Kidney capillary endothelial cell (primary cell): ENCODE data around the gene DEFB113.

ENCODE experiments used
- DNase-seq: peaks from one replicate; pipeline ENCODE4 v3.0.0-alpha.2; 2018; ENCODE audit warnings: low spot score

Gene DEFB113

DNA sequence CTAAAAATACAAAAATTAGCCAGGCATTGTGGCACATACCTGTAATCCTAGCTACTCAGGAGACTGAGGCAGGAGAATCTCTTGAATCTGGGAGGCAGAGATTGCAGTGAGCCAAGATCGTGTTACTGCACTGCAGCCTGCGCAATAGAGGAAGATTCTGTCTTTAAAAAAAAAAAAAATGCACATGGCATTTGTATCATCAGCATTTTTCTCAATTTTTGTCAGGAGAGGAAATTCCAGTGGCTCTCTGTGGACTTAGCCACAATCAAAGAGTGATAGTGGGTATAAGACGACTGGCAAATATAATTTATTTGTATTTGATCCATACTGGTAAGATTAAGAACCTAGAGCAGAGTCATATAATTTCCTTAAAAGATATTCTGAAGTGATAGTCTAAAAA, 34.0 kb downstream of the DEFB113 start:
- DNase-seq = no peak

DNA sequence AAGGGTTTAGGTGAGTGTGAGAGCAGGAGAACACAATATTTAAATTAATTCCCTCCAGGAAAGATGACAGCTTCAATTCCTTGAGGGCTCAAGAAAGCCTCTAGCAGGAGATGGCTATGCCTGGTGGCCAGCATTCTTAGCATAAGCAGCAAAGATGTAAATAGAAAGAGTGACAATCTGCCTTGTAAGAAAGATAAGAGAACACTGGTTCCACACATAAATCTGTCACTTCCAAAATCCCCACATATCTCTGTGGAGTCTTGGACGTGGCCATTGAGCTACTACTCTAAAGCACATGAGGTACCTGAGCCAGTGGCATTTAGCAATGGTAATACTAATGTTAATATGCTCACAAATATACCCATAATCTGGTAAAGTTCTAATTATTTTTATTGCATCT, 34.7 kb downstream of the DEFB113 start:
- no peak for DNase-seq

DNA sequence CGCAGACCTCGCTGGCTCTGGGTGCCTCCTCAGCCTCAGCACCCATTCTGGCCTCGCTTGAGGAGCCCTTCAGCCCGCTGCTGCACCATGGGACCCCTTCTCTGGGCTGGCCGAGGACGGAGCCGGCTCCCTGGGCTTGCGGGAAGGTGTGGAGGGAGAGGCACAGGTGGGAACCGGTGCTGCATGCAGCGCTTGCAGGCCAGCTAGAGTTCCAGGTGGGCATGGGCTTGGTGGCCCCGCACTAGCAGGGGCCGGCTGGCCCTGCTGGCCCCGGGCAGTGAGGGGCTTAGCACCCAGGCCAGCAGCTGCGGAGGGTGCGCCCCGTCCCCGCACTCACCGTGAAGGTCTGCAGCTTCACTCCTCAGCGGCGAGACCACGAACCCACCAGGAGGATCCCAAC, 35.9 kb downstream of the DEFB113 start:
- no peak for DNase-seq

DNA sequence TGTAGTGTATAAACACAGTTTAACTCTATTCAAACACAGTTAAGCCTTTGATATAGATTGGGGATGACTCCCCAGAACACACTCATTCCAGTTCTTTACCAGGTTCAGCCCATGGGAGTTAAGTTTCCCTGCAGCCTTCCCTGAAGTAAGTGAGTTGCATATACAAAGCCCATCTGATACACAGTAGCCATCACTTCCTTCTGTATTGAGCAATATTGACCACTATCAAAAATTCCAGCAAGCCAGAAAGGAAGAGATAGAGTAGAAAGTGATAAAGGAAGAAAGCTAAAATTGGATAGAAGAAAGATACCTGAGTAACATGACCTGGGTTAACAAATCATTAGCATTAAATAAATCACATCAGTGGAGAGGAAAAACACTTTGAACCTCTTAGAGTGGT, 40.1 kb downstream of the DEFB113 start:
- DNase-seq = no peak

DNA sequence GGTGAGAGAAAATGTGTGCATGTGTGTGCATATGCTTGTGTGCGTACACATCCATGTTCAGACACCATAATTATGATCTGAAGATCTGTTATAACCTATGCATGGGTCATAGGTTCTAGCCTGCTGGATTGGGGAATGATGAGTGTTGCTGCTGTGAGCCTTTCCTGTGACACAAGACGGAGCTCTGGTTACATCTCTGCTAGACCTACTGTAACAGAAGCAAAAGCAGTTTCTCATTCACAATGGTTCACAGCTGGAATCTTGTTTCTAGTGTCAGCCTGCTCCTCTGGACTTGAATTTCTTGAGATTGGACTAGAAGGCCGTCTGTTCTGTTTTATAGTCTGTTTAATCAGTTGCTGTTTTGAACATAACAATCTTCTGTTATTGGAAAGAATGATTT, 45.6 kb downstream of the DEFB113 start:
- no peak for DNase-seq

DNA sequence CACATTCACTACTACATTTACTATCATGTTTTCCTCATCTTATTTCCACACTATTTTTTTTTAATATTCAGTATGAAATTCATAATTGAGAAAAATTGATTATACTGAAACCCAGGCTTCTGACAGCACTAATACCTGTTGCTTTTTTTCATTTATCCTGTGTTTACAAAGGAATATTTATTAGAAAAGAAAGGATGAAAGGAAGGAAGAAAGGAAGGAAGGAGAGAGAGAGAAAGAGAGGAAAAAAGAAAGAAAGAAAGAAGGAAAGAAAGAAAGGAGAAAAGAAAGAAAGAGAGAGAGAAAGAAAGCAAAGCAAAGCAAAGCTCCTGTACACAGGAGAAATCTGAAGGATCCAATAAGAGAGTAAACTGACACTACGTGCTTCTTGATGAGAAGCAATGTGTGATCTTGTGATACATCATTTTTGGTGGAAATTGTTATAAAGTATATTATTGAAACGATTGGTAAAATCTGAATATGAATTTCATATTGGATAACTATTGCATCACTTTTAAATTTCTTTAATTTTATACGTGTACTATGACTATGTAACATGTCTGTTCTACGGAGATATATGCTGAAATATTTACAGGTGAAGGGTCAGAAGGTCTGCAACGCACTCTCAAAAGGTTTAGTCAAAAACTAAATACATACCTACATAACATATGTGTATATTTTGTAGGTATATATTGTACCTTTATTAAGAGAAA, 49.3 kb downstream of the DEFB113 start:
- DNase-seq = no peak

DNA sequence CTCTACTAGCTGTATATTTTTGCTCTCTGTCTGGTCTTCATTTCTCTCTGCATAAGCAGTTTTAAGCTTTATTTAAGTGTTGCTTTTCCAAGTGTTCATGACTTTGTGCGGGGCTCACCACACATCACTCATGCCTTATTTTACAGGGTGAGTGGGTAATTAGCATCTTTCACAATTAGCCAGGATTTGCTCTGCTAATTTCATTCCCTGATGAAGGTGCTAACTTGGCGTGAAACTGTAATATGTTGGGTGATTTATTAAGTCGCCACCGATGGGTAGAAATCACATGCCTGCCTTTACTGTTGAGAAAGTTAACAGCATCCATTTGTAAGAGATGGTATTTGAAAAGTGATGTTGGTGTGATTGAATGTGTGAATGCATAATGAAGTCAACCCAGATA, 50.2 kb downstream of the DEFB113 start:
- DNase-seq = no peak

DNA sequence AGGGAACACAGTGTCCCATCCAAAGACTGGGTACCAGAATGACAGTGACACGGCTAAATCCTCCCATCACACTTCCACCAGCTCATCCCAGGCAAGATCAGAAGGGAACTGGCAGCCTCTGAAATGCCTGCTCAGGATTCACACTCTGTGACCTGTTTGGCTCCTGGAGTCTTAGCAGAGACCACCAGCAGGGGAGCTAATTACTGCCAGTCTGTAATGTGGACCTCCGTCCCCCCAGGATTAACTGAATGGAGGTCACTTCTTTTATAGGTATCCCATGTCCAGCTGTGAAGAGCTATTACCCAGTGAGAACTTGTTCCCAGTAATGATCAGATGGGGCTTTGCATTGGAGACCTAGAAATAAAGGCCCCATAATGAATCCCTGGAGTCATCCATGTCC, 50.6 kb downstream of the DEFB113 start:
- no peak for DNase-seq
